SK-N-SH (cell line): ENCODE data around the gene YTHDC2. TPM values are rescaled to one million over a fixed set of nuclear protein-coding genes. Genes with fewer than 3 reads are reported as not detected.

ENCODE experiments used
- CTCF ChIA-PET: fragments of 300-600, 350-600 bp; formaldehyde crosslinking; extraction: SDS; loops from one replicate; lab custom pipeline; 2021; lab: Yijun Ruan, JAX
- POLR2A ChIA-PET: fragments of 350-600 bp; sonication (Branson Sonifier 250); formaldehyde crosslinking; extraction: SDS; loops from one replicate; lab custom pipeline; 2020; ENCODE audit warnings: antibody characterized with exemption, inconsistent platforms; lab: Yijun Ruan, JAX
- DNase-seq: peaks from one replicate; pipeline ENCODE4 v3.0.0; 2012
- H2AFZ ChIP-seq: fragments of 200-600 bp; sonication (generic); 2 replicates; pipeline ENCODE4 v1.8.1; 2016; ENCODE audit warnings: antibody characterized with exemption, mild to moderate bottlenecking, low read depth
- H3F3A ChIP-seq: fragments of 200-600 bp; sonication (generic); replicated peaks from 2 replicates; pipeline ENCODE3; 2016; ENCODE audit warnings: antibody characterized with exemption, mild to moderate bottlenecking; ENCODE audit not compliant: insufficient read depth
- H3K27ac ChIP-seq, 2 experiments: fragments of 200-500 bp in 1 of 2; fragments of 200-600 bp in 1 of 2; sonication (Bioruptor generic) in 1 of 2; sonication (generic), shearing (Covaris generic) in 1 of 2; 2 replicates each; pipeline versions ENCODE4 v1.5.1 to v1.6.1; 2014 to 2016; ENCODE audit warnings: low read depth in 2 of 2, inconsistent platforms in 1 of 2, low read length in 1 of 2, mild to moderate bottlenecking in 1 of 2, mixed read lengths in 1 of 2
- H3K27me3 ChIP-seq: fragments of 200-600 bp; sonication (generic), shearing (Covaris generic); 2 replicates; pipeline ENCODE4 v1.6.1; 2016; ENCODE audit warnings: mixed run types; ENCODE audit not compliant: insufficient read depth
- H3K36me3 ChIP-seq, 2 experiments: fragments of 200-500 bp in 1 of 2; fragments of 200-600 bp in 1 of 2; sonication (Bioruptor generic) in 1 of 2; sonication (generic) in 1 of 2; replicated peaks in 1 of 2; 2 replicates each; pipeline versions ENCODE3 to v1.5.1; 2014 to 2016; ENCODE audit warnings: low read length in 1 of 2, mild to moderate bottlenecking in 1 of 2; ENCODE audit not compliant: insufficient read depth in 2 of 2, control insufficient read depth in 1 of 2
- H3K4me1 ChIP-seq, 2 experiments: fragments of 200-500 bp in 1 of 2; fragments of 200-600 bp in 1 of 2; sonication (Bioruptor generic) in 1 of 2; sonication (generic), shearing (Covaris generic) in 1 of 2; 2 replicates each; pipeline versions ENCODE4 v1.5.1 to v1.6.1; 2014 to 2016; ENCODE audit warnings: low read depth in 1 of 2, low read length in 1 of 2, mixed run types in 1 of 2; ENCODE audit not compliant: insufficient read depth in 2 of 2, control insufficient read depth in 1 of 2
- H3K4me2 ChIP-seq: fragments of 200-600 bp; sonication (generic), shearing (Covaris generic); 2 replicates; pipeline ENCODE4 v1.6.1; 2017; ENCODE audit warnings: mixed run types
- H3K4me3 ChIP-seq, 2 experiments: fragments of 200-500 bp in 1 of 2; fragments of 200-600 bp in 1 of 2; sonication (Bioruptor generic) in 1 of 2; sonication (generic), shearing (Covaris generic) in 1 of 2; 2 replicates each; pipeline versions ENCODE4 v1.5.1 to v1.8.1; 2014 to 2016; ENCODE audit warnings: low read depth in 2 of 2, inconsistent platforms in 1 of 2, low read length in 1 of 2, mild to moderate bottlenecking in 1 of 2, mixed read lengths in 1 of 2, moderate library complexity in 1 of 2
- H3K79me2 ChIP-seq: fragments of 200-600 bp; sonication (generic); 2 replicates; pipeline ENCODE4 v1.8.1; 2017; ENCODE audit warnings: mild to moderate bottlenecking; ENCODE audit not compliant: insufficient read depth
- H3K9ac ChIP-seq: fragments of 200-600 bp; sonication (generic); 2 replicates; pipeline ENCODE4 v1.6.1; 2017; ENCODE audit warnings: mixed run types
- H3K9me2 ChIP-seq: fragments of 200-600 bp; sonication (generic); 2 replicates; pipeline ENCODE4 v1.6.1; 2017; ENCODE audit warnings: mixed run types
- H3K9me3 ChIP-seq: fragments of 200-600 bp; sonication (generic); 2 replicates; pipeline ENCODE4 v1.6.1; 2017; ENCODE audit warnings: mixed run types, mild to moderate bottlenecking, moderate library complexity
- H4K20me1 ChIP-seq: fragments of 200-600 bp; sonication (generic); 2 replicates; pipeline ENCODE4 v1.6.1; 2017; ENCODE audit warnings: mild to moderate bottlenecking, mixed run types; ENCODE audit not compliant: insufficient read depth
- CHD2 ChIP-seq: fragments of 150-350 bp; IDR thresholded peaks from 2 replicates; pipeline ENCODE4 v1.6.1; 2018; ENCODE audit warnings: low read length; ENCODE audit not compliant: partially characterized antibody
- FOSL2 ChIP-seq: IDR thresholded peaks from 2 replicates; pipeline ENCODE4 v1.4.0; 2012; ENCODE audit warnings: low read depth, mild to moderate bottlenecking, moderate library complexity, borderline replicate concordance
- JUND ChIP-seq: IDR thresholded peaks from 2 replicates; pipeline ENCODE4 v1.4.0; 2012
- NRF1 ChIP-seq: IDR thresholded peaks from 2 replicates; pipeline ENCODE4 v1.6.1; 2012; ENCODE audit warnings: low read depth, mild to moderate bottlenecking, low read length
- PBX3 ChIP-seq: IDR thresholded peaks from 2 replicates; pipeline ENCODE4; 2012
- RAD21 ChIP-seq: IDR thresholded peaks from 2 replicates; pipeline ENCODE4 v1.6.1; 2012; ENCODE audit warnings: mild to moderate bottlenecking, low read length
- RCOR1 ChIP-seq: fragments of 150-350 bp; IDR thresholded peaks from 2 replicates; pipeline ENCODE4 v1.6.1; 2017; ENCODE audit warnings: antibody characterized with exemption, low read length
- RXRA ChIP-seq: IDR thresholded peaks from 2 replicates; pipeline ENCODE4 v1.4.0; 2012; ENCODE audit warnings: low read depth, mild to moderate bottlenecking, borderline replicate concordance
- SMC3 ChIP-seq: IDR thresholded peaks from 2 replicates; pipeline ENCODE4 v1.6.1; 2012; ENCODE audit warnings: low read depth, low read length, improper control_type of control experiment
- TAF1 ChIP-seq: IDR thresholded peaks from 2 replicates; pipeline ENCODE4 v1.6.1; 2012; ENCODE audit warnings: low read depth, mild to moderate bottlenecking, low read length, moderate library complexity, borderline replicate concordance
- TCF12 ChIP-seq: IDR thresholded peaks from 2 replicates; pipeline ENCODE4 v1.4.0; 2012
- TEAD4 ChIP-seq: IDR thresholded peaks from 2 replicates; pipeline ENCODE4 v1.4.0; 2012; ENCODE audit warnings: mild to moderate bottlenecking, borderline replicate concordance; ENCODE audit not compliant: insufficient read depth
- WGBS: methylation state at CpG from one replicate; pipeline ENCODE4 v1.1.6; 2017; ENCODE audit warnings: low lambda C conversion rate; 5-methylcytosine and 5-hydroxymethylcytosine counted together
- polyA plus RNA-seq, 3 experiments: library from polyadenylated mRNA; depleted of rRNA; stranded (reverse); fragments of >200 nt; gene quantifications; 2 replicates each; pipeline ENCODE4 v1.2.3, GENCODE V29; 2012
- TF ChIP-seq, protein P1 (sequence below): fragments of 200-600 bp; sonication (generic); IDR thresholded peaks from 2 replicates; pipeline ENCODE4 v1.6.1; 2017; ENCODE audit warnings: antibody characterized with exemption, mild to moderate bottlenecking, moderate library complexity
- TF ChIP-seq, protein P2 (sequence below): fragments of 150-350 bp; IDR thresholded peaks from 2 replicates; pipeline ENCODE4 v1.6.1; 2017; ENCODE audit warnings: antibody characterized with exemption, low read length, low read depth, borderline replicate concordance

Gene YTHDC2
- polyA plus RNA-seq, 1 of the 3 experiments (the other 2 are of a cell fraction), result 3.5 TPM

DNA sequence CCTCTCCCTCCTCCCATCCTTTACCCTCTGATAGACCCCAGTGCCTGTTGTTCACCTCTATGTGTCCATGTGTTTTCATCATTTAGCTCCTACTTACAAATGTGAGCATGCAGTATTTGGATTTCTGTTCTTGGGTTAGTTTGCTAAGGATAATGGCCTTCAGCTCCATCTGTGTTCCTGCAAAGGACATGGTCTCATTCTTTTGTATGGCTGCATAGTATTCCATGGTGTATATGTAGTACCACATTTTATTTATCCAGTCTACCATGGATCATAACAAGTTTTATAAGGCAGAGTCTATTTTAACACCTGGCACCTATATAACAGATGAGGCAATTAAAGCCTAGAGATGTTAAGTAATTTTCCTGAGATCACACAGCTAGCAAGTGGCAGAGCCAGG, 7.4 kb downstream of the YTHDC2 start:
- no peak overlapping the region for H3K9ac ChIP-seq
- no peak overlapping the region for H3K4me3 ChIP-seq
- TF ChIP-seq FOSL2, result no peak
- no peak for TF ChIP-seq PBX3
- H3K27ac ChIP-seq, result no peak overlapping the region
- CTCF ChIA-PET, result interaction anchor here (1.2 kb wide), 1 partner anchor 436 kb away, joined by 3 read pairs; no protein-coding TSS in a partner anchor
- no peak overlapping the region for H2AFZ ChIP-seq
- H3K4me2 ChIP-seq, result no peak overlapping the region
- H3F3A ChIP-seq, result peaks cover 9% of the 10 kb centered on the region
- H3K4me1 ChIP-seq, result peaks cover 0 to 5% of the 10 kb centered on the region in 2 experiments; a peak in 2 of 4 replicates
- peaks cover 35 to 49% of the 10 kb centered on the region in 2 experiments for H3K36me3 ChIP-seq
- H4K20me1 ChIP-seq, result no peaks in the 10 kb centered on the region; the same call in 1 of the 2 replicates
- no peaks in the 10 kb centered on the region for H3K27me3 ChIP-seq
- no peaks in the 10 kb centered on the region for H3K9me2 ChIP-seq
- POLR2A ChIA-PET, result no interaction called here
- H3K9me3 ChIP-seq, result no peaks in the 10 kb centered on the region
- no peak for DNase-seq
- H3K79me2 ChIP-seq, result peaks cover 63% of the 10 kb centered on the region

DNA sequence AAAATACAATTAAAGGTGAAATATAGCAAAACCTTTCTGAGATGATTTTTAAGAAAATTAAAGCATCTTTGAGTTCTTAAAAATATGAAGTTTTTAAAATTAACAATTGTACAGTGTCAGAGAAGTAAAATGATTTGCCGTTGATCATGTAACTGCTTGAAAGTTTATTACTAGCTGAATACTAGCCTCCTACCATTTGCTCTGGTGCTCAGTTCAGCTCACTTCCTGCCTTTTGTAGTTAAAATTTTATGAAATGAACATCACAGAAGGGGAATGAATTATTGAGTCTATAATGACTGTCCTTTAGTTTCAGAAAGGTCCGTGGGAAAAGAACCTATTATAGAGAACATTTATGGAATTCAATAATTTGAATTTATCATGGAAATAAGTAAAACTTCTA, 9.7 kb downstream of the YTHDC2 start:
- 87% methylated on average over 2 of the region's 2 CpGs for WGBS

GRCh38 chr5:113524927-113525326, 11.4 kb downstream of the YTHDC2 start:
- H3K4me1 ChIP-seq, result peaks cover 0 to 5% of the 10 kb centered on the region in 2 experiments; a peak in 2 of 4 replicates
- no peak overlapping the region for H3K27ac ChIP-seq
- peaks cover 59% of the 10 kb centered on the region for H3K79me2 ChIP-seq
- no peak overlapping the region for H2AFZ ChIP-seq
- H3K4me2 ChIP-seq, result no peak overlapping the region
- no peaks in the 10 kb centered on the region for H3K9me3 ChIP-seq
- no peaks in the 10 kb centered on the region; the same call in 1 of the 2 replicates for H3K9me2 ChIP-seq
- 90% methylated on average over 2 of the region's 2 CpGs for WGBS
- H4K20me1 ChIP-seq, result no peaks in the 10 kb centered on the region; the same call in 1 of the 2 replicates
- ChIA-PET POLR2A (no interaction called here), CTCF (interaction anchor here (0.9 to 1.6 kb wide), 4 partner anchors 9 to 546 kb away, joined by 3 to 4 read pairs (median 3); no protein-coding TSS in a partner anchor)
- H3K27me3 ChIP-seq, result no peaks in the 10 kb centered on the region
- H3K36me3 ChIP-seq, result peaks cover 26 to 44% of the 10 kb centered on the region in 2 experiments
- DNase-seq, result no peak
- H3F3A ChIP-seq, result peaks cover 16% of the 10 kb centered on the region
- H3K9ac ChIP-seq, result no peak overlapping the region
- H3K4me3 ChIP-seq, result no peak overlapping the region
- TF ChIP-seq TCF12, result no peak
- no peak for TF ChIP-seq JUND
- TF ChIP-seq, protein P1, sequence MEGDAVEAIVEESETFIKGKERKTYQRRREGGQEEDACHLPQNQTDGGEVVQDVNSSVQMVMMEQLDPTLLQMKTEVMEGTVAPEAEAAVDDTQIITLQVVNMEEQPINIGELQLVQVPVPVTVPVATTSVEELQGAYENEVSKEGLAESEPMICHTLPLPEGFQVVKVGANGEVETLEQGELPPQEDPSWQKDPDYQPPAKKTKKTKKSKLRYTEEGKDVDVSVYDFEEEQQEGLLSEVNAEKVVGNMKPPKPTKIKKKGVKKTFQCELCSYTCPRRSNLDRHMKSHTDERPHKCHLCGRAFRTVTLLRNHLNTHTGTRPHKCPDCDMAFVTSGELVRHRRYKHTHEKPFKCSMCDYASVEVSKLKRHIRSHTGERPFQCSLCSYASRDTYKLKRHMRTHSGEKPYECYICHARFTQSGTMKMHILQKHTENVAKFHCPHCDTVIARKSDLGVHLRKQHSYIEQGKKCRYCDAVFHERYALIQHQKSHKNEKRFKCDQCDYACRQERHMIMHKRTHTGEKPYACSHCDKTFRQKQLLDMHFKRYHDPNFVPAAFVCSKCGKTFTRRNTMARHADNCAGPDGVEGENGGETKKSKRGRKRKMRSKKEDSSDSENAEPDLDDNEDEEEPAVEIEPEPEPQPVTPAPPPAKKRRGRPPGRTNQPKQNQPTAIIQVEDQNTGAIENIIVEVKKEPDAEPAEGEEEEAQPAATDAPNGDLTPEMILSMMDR, result no peak
- TF ChIP-seq TEAD4, result no peak
- no peak for TF ChIP-seq NRF1
- no peak for TF ChIP-seq FOSL2
- no peak for TF ChIP-seq PBX3
- TF ChIP-seq TAF1, result no peak
- TF ChIP-seq, protein P2, sequence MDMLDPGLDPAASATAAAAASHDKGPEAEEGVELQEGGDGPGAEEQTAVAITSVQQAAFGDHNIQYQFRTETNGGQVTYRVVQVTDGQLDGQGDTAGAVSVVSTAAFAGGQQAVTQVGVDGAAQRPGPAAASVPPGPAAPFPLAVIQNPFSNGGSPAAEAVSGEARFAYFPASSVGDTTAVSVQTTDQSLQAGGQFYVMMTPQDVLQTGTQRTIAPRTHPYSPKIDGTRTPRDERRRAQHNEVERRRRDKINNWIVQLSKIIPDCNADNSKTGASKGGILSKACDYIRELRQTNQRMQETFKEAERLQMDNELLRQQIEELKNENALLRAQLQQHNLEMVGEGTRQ, result no peak

More for the DNA sequence above, 9.7 kb downstream of the YTHDC2 start:
- no peak for DNase-seq
- peaks cover 27 to 46% of the 10 kb centered on the region in 2 experiments for H3K36me3 ChIP-seq
- no peaks in the 10 kb centered on the region; the same call in 1 of the 2 replicates for H4K20me1 ChIP-seq
- no peak overlapping the region for H3K4me3 ChIP-seq
- H3K9me3 ChIP-seq, result no peaks in the 10 kb centered on the region
- H3K27me3 ChIP-seq, result no peaks in the 10 kb centered on the region
- H3K4me2 ChIP-seq, result no peak overlapping the region
- H3K9me2 ChIP-seq, result no peaks in the 10 kb centered on the region
- H3K9ac ChIP-seq, result no peak overlapping the region
- H3K27ac ChIP-seq, result no peak overlapping the region
- CTCF ChIA-PET, result interaction anchor here (0.7 to 1.7 kb wide), 2 partner anchors 83 to 440 kb away, joined by 3 to 5 read pairs; no protein-coding TSS in a partner anchor
- POLR2A ChIA-PET, result interaction anchor here (1.2 kb wide), 1 partner anchor 10 kb away, joined by 3 read pairs; the partner anchor contains the start of gene YTHDC2
- peaks cover 63% of the 10 kb centered on the region for H3K79me2 ChIP-seq
- H2AFZ ChIP-seq, result no peak overlapping the region
- H3K4me1 ChIP-seq, result peaks cover 0 to 5% of the 10 kb centered on the region in 2 experiments; a peak in 2 of 4 replicates
- TF ChIP-seq CHD2, result no peak
- no peak for TF ChIP-seq RXRA
- TF ChIP-seq SMC3, result no peak
- TF ChIP-seq RCOR1, result no peak
- TF ChIP-seq PBX3, result no peak
- TF ChIP-seq RAD21, result no peak
- no peak for TF ChIP-seq TEAD4
- TF ChIP-seq, all 33 proteins: peak for 0
- H3F3A ChIP-seq, result peaks cover 12% of the 10 kb centered on the region
